HUES6 (cell line): ENCODE results near the gene CCBE1.
"Not testable (repeated sequence)": the region's sequence is repeated elsewhere in the genome, so short reads cannot be mapped to it uniquely, and the experiment has no call there.

ENCODE experiments used
- H3K27ac ChIP-seq: 2 replicates; pipeline ENCODE4 v1.7.0; 2013; ENCODE audit warnings: low read depth, mild to moderate bottlenecking, low read length, inconsistent platforms
- H3K27me3 ChIP-seq: 2 replicates; pipeline ENCODE4 v1.6.1; 2013; ENCODE audit warnings: low read length; ENCODE audit not compliant: control insufficient read depth, insufficient read depth
- H3K36me3 ChIP-seq: 2 replicates; pipeline ENCODE4 v1.6.1; 2013; ENCODE audit warnings: low read length; ENCODE audit not compliant: control insufficient read depth, insufficient read depth
- H3K4me1 ChIP-seq: 2 replicates; pipeline ENCODE4 v1.6.1; 2013; ENCODE audit warnings: low read length; ENCODE audit not compliant: control insufficient read depth, insufficient read depth
- H3K4me3 ChIP-seq: 2 replicates; pipeline ENCODE4 v1.5.1; 2013; ENCODE audit warnings: low read depth, low read length
- H3K9ac ChIP-seq: one replicate; pipeline ENCODE4 v1.6.1; 2013; ENCODE audit warnings: mild to moderate bottlenecking, low read length
- H3K9me3 ChIP-seq: 2 replicates; pipeline ENCODE4 v1.6.1; 2013; ENCODE audit warnings: low read depth, low read length; ENCODE audit not compliant: control insufficient read depth, insufficient read depth

Gene CCBE1

GRCh38 chr18:59681521-59682004, 15.7 kb downstream of the CCBE1 start:
- Histone ChIP-seq H3K4me1 (peaks cover 29% of the 10 kb centered on the region), H3K4me3 (no peak overlapping the region), H3K9me3 (no peaks in the 10 kb centered on the region), H3K9ac (no peak overlapping the region), H3K27ac (no peak overlapping the region), H3K36me3 (no peaks in the 10 kb centered on the region), H3K27me3 (no peaks in the 10 kb centered on the region)

GRCh38 chr18:59681051-59681450, 16.2 kb downstream of the CCBE1 start:
- Histone ChIP-seq H3K4me1 (peaks cover 29% of the 10 kb centered on the region), H3K9me3 (no peaks in the 10 kb centered on the region), H3K4me3 (no peak overlapping the region), H3K9ac (no peak overlapping the region), H3K36me3 (no peaks in the 10 kb centered on the region), H3K27ac (no peak overlapping the region), H3K27me3 (no peaks in the 10 kb centered on the region)

GRCh38 chr18:59675346-59675745, 21.9 kb downstream of the CCBE1 start:
- Histone ChIP-seq H3K9me3 (no peaks in the 10 kb centered on the region), H3K9ac (no peak overlapping the region), H3K27me3 (no peaks in the 10 kb centered on the region), H3K4me1 (no peaks in the 10 kb centered on the region; the same call in 1 of the 2 replicates), H3K27ac (no peak overlapping the region), H3K36me3 (no peaks in the 10 kb centered on the region), H3K4me3 (no peak overlapping the region)

- Histone ChIP-seq H3K4me1 (no peaks in the 10 kb centered on the region; the same call in 1 of the 2 replicates), H3K9me3 (no peaks in the 10 kb centered on the region), H3K9ac (no peak overlapping the region), H3K4me3 (no peak overlapping the region), H3K27ac (no peak overlapping the region), H3K27me3 (no peaks in the 10 kb centered on the region), H3K36me3 (no peaks in the 10 kb centered on the region)
Measured at GRCh38 chr18:59674903-59675270, 22.3 kb downstream of the CCBE1 start.

GRCh38 chr18:59674186-59674902, 22.9 kb downstream of the CCBE1 start:
- Histone ChIP-seq H3K27me3 (no peaks in the 10 kb centered on the region), H3K4me3 (no peak overlapping the region), H3K9me3 (no peaks in the 10 kb centered on the region), H3K9ac (no peak overlapping the region), H3K27ac (no peak overlapping the region), H3K4me1 (no peaks in the 10 kb centered on the region; the same call in 1 of the 2 replicates), H3K36me3 (no peaks in the 10 kb centered on the region)

- no peak overlapping the region for H3K27ac ChIP-seq
- H3K9me3 ChIP-seq = no peaks in the 10 kb centered on the region
- H3K36me3 ChIP-seq = no peaks in the 10 kb centered on the region
- no peaks in the 10 kb centered on the region for H3K27me3 ChIP-seq
- H3K4me3 ChIP-seq = no peak overlapping the region
- no peaks in the 10 kb centered on the region; the same call in 1 of the 2 replicates for H3K4me1 ChIP-seq
- H3K9ac ChIP-seq = no peak overlapping the region
Measured at GRCh38 chr18:59672235-59672711, 24.9 kb downstream of the CCBE1 start.

- Histone ChIP-seq H3K27ac (no peak overlapping the region), H3K4me1 (no peaks in the 10 kb centered on the region; the same call in 1 of the 2 replicates), H3K36me3 (no peaks in the 10 kb centered on the region), H3K9ac (no peak overlapping the region), H3K27me3 (no peaks in the 10 kb centered on the region), H3K9me3 (no peaks in the 10 kb centered on the region), H3K4me3 (no peak overlapping the region)
Measured at GRCh38 chr18:59671551-59671950, 25.7 kb downstream of the CCBE1 start.

GRCh38 chr18:59669872-59670657, 27.2 kb downstream of the CCBE1 start:
- H3K27ac ChIP-seq = no peak overlapping the region
- H3K36me3 ChIP-seq = no peaks in the 10 kb centered on the region
- no peaks in the 10 kb centered on the region; the same call in 1 of the 2 replicates for H3K4me1 ChIP-seq
- no peaks in the 10 kb centered on the region for H3K27me3 ChIP-seq
- H3K4me3 ChIP-seq = no peak overlapping the region
- no peaks in the 10 kb centered on the region for H3K9me3 ChIP-seq
- H3K9ac ChIP-seq = no peak overlapping the region

- Histone ChIP-seq H3K4me1 (no peaks in the 10 kb centered on the region; the same call in 1 of the 2 replicates), H3K4me3 (no peak overlapping the region), H3K36me3 (no peaks in the 10 kb centered on the region), H3K9me3 (no peaks in the 10 kb centered on the region), H3K27ac (no peak overlapping the region), H3K27me3 (no peaks in the 10 kb centered on the region), H3K9ac (no peak overlapping the region)
Measured at GRCh38 chr18:59667488-59667887, 29.7 kb downstream of the CCBE1 start.

GRCh38 chr18:59666007-59666402, 31.2 kb downstream of the CCBE1 start:
- not testable (repeated sequence) for H3K27ac ChIP-seq, H3K4me1 ChIP-seq, H3K36me3 ChIP-seq, H3K9me3 ChIP-seq, H3K27me3 ChIP-seq, H3K4me3 ChIP-seq, H3K9ac ChIP-seq
